HG02678 (cell line): ENCODE data around the gene RRAS.

Experiments used
- ATAC-seq: cut with Tn5 transposase; IDR thresholded peaks from one replicate; pipeline ENCODE4 v1.9.1; 2021; ENCODE audit warnings: mild to moderate bottlenecking, moderate library complexity; ENCODE audit not compliant: unreplicated experiment

RRAS gene

DNA sequence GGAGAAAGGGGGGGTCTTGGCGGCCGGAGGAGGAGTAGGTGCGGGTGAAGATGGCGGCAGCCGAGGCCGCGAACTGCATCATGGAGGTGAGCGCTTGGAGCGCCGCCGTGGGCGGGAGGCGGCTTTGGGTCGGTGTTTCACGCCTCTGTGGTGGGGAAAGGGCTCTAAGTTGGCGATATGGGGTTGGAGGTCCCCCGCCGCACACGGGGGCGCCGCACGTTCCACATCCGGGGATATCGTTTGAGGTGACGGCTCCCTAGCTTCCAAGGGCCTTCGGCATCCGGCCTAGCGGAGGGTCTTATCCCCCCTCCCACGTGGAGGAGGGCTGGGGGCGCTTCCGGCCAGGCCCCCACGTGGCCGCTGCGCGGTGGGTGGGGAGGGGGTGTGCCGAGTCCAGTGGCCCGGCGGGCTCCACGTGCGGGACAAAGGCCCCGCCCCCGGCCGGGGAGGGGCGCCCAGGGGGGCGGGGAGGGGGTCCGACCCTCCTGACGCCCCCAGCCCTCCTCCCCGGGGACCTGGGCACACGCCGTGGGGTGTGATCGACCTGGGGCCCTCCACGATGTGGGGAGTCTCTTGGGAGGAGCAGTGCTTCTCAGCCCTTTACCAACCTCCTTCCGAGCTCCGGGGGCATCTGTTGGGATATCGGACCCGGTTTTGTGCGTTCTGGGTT, 37.4 kb upstream of the RRAS start, which contains the start of gene PRMT1:
Gene PRMT1, plus strand, starts transcription at position 41 of the 670 bp plus-strand sequence. Its CDS starts 10 bp downstream, at position 51.
- ATAC-seq: no peak

DNA sequence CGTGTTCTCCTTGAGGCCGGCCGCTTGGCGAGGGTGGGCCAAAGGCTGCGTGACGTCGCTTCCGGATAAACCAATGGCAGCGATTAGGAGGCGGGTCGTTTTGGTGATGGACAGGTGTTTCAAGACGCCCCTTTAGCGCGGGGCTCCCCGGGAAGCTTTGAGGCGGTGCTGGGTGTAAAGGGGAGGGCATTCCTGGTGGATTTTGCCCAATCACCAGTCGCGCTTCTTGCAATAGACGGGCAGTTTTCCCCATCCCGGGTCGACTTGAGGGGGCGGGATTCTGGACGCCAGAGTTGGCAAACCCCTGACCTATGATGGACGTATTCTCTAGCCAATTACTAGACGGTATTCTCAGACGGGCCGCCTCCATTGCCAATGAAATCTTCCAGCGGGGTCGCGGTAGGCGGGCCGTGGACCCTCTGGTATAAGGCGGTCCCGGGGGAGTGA, 36.9 kb upstream of the RRAS start:
- peak; percentile 71 for ATAC-seq

DNA sequence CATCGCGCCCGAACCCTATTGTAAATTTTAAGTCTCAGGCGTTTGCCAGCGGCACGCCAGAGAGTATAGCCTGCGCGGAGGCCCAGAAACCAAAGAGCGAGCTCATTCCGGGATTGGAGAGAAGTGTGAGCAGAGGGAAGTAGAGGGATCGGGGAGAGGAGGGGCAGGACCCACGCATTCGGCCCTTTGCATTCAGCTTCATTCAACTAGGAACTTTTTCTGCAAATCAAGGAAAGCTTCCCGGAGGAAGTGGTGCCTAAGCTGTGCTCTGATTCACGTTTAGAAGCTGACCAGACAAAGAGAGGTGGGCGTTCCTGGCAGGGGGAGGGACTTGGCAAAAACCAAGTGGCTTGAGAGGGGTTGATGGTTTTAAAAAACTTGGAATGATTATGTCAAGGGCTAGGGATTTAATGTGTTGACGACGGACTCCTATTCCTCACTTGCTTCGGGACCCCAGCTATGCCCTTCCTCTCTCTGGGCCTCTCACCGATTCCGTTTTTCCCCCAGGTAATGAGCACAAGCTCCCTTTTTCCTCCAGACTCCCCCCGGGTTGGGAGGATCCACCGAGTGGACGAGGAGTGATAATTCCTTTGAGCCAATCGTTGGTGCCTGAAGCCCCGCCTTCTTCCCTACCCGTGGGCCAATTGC, 36.3 kb upstream of the RRAS start:
- ATAC-seq: peak; percentile 18

DNA sequence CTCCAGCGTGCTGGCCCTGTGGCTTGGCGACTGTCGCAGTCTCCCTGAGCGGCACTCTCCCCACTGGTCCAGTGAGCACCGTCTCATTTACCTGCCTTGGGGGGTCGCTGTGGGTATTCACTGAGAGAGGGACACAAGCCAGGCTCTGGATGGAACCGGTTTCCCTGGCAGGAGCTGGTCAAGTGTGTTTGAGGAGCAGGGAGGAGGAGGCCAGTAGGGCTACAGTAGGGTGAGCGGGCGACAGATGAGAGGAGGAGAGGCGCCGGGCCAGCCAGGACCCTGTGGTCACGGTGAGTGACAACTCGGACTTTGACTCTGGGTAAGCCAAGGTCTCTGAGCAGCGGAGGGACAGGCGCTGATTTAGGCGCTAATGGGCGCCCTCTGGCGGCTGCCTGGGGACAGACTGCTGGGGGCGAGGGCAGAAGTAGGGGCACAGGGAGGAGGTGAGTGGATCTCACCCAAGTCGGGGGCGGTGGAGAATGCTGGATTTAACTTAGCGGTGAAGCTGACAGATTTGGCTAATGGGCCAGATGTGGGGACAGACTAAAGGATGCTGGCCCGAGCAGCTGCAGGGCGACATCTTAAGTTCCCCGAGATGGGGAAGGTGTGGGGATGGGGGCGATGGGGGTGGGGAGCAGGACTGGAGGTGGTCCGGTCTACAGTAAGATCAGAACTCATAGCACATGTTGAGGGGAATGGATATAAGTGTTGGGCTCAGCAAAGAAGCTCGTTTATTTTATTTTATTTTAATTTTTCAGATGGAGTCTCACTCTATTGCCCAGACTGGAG, 32.4 kb upstream of the RRAS start:
- ATAC-seq: no peak

DNA sequence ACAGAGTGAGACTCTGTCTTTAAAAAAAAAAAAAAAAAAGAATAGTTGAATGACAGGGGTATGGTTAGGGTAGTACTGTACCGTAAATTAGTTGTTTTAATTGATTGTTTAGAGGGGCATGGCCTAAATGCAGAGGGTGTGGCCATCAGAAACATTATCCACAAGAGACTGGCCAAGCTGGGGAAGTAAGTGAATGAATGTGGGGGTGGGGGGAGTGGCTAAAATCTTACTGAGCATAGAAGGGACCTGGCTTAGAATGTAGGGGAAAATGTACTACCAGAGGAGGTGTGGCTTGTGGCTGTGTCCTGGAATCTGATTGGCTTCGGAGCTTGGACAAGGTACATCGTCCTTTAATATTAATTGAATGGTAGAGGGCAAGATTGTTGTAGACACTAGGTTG, 29.6 kb upstream of the RRAS start:
- no peak for ATAC-seq

DNA sequence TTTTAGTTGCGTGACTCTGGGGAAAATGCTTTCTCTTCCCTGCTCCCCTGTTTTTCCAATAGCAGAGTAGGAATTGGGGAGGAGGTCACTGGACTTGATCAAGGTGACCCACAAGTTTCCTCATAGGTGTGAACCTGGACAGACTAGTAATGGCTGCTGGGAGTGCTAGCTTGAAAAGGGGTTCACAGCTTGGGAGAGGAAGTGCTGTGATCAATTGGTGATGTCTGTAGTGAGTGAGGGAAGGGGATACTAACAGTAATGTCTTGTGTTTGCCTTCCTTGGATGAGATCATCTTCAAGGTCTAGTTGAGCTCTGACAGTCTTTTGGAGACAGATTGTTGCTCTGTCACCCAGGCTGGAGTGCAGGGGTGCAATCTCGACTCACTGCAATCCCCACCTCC, 27.5 kb upstream of the RRAS start:
- ATAC-seq: no peak

DNA sequence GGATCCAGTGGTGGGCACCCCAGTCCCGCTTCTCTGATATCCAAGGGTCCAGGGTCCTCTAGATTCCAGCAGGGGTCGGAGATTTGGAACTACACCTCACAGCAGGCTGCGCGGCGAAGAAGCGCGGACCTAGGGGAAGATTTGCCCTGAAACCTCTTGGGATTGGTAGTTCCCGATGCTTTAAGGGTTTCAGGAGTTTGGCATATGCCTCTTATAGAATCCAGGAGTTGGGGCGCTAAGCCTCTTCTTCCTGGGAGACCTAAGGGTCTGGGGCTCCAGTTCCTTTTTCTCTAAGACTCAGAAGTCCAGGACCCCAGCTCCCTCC, 26.1 kb upstream of the RRAS start:
- ATAC-seq: no peak

DNA sequence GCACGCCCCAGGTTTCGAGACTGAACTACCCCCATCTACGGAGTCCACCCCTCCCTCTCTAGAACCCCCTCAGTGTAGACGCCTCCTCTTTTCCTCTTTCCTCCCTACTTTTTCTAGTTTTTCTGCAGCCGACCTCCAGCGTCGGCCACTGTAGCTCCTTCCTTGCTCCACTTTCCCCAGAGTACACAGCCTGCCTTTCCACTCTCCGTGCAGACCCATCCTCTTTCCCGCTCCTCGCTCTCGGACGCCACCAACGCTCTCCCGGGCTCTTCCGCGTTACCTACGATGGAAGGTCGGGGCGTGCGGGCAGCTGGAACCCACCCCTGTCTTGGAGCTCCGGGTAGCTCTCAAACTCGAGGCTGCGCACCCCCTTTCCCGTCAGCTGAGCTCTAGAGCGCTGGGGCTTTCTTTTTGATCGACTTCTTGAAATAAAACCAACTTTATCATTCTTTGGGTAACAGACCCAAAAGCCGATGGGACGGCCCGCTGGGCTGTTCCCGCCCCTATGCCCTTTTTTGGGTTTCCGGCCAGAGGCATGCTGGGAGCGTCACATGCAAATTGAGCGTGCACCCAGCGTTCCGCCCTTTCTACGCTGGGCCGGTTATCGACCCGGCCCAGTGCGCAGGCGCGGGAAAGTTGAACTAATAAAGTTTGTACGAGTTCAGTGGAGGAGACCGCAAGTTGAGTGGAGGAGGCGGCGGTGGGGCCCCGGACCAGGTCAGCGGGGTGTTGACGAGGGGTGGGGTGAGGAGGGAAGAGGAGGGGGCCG, 25.6 kb upstream of the RRAS start, which contains the start of the genes BCL2L12 and IRF3:
Gene BCL2L12, plus strand, starts transcription at position 583 of the 769 bp plus-strand sequence. CDS start 760 bp downstream, outside the sequence.
Gene IRF3, minus strand, starts transcription at position 507 of the 769 bp plus-strand sequence. CDS start 1,019 bp downstream, outside the sequence.
- ATAC-seq: peak; percentile 85

DNA sequence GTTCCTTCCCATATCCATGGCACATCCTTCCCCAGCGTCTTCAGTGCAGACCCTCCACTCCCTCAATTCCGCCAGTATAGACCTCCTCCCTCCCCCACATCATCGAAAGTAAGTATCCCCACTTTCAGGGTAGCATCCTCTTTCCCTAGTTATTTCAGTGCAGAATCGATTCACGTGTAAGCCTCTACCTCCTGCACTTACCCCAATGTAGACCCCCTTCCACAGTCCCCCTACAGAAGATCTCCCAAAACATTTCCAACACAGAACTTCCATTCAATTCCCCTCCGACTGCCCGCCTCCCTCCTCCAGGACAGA, 25.1 kb upstream of the RRAS start:
- no peak for ATAC-seq

DNA sequence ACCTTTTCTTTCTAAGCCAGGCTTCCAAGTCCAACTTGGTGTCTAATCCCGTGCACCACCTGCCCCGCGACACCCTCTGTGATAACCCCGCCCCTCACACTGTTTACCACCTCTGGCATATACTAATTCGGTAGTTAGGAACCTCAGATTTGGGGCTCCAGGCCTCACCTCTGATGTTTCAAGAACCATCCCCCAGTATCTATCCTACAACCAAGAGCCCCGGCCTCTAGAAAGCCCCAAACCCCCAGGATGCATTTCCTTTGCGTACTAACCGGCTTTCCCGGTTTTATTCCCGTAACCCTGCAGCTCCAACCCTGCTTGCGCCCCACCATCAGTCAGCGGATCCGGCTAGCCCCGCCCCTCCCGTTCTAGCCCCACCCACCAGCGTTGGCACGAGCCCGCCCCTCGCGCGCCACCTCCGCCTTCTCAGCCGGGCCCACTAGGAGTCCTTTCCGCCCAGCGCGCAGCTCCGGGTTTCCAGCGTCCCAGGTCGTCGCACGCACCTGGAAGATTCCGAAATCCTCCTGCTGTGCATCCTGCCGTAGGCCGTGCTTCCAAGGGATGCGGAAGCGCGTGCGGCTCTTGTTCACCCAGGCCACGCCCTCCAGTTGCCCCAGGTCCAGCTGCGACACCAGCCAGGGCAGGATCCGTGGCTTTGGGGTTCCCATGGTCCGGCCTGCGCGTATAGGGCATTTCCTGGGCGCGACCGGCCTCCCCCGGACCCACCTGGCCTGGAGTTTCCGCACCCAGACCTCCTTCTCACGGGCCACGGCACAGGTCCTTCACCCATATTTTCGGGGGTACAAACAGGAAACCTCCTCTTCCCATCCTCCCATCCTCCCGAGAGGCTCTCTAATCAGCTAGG, 24.5 kb upstream of the RRAS start:
- peak; percentile 43 for ATAC-seq

DNA sequence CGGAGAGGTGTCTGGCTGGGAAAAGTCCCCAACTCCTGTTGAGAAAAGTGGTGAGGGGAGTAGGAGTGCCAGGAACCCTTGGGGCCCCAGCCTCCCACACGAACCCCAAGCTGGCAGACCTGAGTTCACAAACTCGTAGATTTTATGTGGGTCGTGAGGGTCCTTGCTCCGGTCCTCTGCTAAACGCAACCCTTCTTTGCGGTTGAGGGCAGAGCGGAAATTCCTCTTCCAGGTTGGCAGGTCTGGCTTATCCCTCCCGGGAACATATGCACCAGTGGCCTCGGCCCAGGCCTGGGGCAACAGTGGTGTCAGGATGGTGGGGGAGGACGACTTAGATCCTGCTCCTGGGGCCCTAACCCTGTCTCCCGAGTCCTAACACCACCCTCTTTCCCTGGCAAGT, 23.3 kb upstream of the RRAS start:
- ATAC-seq: no peak

DNA sequence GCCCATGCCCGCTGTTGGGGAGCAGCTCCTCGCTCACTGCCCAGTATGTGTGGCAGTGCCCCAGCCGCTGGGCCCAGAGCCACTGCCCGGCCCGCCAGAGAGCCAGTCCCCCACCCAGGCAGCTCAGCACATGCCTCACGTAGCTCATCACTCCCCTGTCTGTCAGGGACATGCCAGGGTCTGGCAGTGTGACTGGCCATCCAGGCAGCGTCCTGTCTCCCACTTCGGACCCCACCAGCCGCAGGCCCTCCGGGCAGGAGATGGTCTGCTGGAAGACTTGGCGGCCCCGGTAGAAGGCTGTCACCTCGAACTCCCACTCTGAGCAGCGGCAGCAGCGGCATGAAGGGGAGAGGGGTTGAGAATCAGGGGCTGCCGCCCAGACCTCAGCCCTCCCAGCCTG, 22.1 kb upstream of the RRAS start:
- ATAC-seq: no peak

DNA sequence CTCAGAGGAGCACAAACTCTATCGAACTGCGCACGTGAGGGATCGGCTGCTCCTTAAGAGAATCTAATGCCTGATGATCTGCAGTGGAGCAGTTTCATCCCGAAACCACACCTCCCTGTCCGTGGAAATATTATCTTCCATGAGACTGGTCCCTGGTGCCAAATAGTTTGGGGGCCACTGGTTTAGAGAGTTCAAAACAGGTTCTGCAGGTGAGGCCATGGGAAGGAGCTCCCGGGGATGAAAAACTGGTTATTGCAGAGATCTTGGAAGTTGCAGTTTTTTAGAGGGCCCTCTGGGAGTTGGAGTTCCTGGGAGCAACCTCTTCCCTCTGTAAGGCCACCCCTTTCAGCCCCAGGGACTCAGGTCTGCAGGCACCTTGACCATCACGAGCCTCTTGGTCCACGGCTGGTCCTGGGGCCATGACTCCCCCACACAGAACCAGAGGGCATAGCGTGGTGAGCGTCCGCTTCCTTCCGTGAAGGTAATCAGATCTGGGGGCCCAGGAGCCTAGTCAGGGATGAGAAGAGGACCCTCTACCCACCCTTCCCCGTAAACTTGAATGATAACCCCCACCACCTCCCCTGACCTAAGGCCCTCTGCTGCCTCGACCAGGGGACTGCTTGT, 20.5 kb upstream of the RRAS start:
- ATAC-seq: no peak

DNA sequence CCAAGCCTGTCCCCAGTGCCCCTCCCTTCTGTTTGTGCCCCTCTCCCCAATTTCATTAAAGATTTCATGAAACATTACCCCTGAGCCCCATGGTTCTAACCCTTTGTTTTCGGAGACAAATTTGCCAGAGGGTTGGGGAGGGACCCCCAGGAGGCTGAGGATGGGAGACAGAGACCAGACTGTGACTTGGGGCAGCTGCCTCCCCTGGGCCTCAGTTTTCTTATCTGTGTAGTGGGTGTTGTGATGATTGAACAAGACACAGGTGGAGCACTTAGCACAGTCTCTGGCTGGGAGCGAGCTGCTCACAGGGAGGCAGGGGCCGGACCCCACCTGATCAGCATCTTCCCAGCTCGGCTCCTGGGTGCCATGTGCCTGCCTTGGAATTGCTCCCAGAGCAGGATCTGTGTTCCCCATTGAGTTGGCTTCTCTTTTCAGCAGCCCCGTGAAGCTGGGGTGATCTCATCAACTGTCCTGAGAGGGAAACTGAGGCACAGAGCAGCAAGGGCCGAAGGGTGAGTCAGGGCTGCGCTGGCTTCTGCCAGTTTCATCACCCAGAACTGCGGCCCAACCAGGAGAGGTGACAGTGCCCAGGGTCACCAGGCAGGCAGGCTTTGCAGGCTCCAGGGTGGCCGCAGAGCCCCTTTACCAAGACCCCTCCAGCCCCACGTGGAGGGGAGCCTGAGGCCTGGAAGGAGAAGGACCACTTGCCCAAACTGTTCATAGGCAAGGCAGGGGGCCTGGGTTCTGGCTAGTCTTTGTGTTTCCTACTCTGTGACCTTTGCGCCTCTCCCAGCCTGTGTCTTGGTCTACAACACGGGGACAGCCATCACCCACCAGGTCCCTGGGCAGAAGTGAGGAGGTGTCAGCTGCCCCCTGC, 18.9 kb upstream of the RRAS start:
- no peak for ATAC-seq

DNA sequence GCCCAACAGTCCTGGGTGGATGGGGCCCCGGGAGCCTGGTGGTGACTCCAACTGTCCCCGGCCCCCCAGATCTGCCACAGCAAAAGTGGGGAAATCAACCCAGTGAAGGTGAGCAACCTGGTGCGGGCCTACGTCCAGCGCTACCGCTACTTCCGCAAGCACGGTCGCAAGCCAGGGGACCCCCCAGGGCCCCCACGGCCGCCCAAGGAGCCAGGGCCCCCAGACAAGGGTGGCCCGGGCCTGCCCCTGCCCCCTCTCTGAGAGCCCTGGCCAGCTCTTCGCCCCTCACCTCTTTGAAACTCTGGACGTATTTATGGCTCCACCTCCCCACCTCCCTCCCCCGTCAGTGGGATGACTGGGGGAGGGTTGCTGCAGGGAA, 18.2 kb upstream of the RRAS start:
- ATAC-seq: no peak

DNA sequence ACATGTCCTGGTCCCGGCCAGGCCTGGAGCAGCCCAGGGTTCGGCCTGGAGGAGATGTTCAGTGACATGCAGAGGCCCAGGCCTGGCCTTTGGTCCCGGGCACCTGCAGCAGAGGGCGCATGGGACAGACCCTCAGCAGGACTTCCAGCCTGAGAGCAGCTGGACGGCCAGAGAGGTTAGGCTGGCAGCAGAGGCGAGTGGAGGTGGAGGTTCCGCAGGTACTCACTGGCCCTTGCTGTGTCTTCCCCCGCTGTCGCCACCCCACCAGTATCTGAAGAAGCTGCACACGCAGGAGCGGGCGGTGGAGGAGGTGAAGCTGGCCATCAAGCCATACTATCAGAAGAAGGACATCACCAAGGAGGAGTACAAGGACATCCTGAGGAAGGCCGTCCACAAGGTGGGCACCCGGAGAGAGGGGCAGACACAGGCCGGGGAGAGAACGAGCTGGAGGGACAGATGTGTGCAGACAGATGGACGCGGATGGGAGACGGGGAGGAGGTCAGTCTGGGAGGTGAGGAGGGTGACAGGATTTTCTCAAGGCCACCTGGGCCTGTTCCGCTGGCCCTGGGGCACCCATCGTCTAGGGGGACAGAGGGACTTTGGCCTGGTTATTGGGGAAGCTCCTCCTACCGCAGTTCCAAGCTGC, 17.7 kb upstream of the RRAS start:
- no peak for ATAC-seq

DNA sequence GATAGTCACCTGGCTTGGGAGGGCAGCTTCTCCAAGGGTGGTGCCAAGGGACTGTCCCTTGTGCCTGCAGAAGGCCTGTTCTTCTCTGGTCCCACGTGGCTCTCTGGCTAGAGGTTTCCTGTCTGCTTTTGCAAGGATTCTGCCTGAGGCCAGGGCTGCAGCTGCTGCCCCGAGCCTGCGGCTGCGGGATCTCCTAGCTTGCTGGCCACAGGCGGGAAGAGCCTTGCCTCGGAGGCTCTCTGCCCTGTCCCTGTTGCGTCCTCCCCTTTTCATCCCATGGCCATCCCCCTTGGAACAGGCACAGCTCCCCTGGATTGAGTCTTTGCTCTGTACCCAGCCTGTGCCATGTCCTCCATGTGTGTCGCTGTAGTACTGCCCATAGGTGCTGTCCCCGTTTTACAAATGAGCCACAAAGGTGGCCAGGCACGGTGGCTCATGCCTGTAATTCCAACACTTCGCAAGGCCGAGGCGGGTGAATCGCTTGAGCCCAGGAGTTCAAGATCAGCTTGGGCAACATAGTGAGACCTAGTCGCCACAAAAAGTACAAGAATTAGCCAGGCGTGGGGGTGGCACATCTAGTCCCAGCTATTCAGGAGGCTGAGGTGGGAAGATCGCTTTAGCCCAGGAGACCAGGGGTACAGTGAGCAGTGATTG, 16.6 kb upstream of the RRAS start:
- ATAC-seq: no peak
